GM12873 (cell line): ENCODE data around the gene SLC25A38.

Experiments used
- TF ChIP-seq, protein P1 (sequence below): IDR thresholded peaks from 2 replicates; pipeline ENCODE4 v1.5.1; 2012; ENCODE audit warnings: low read depth, mild to moderate bottlenecking, moderate library complexity, low read length, control low read depth; ENCODE audit not compliant: insufficient read depth; ENCODE audit errors: missing control alignments

Gene SLC25A38

DNA sequence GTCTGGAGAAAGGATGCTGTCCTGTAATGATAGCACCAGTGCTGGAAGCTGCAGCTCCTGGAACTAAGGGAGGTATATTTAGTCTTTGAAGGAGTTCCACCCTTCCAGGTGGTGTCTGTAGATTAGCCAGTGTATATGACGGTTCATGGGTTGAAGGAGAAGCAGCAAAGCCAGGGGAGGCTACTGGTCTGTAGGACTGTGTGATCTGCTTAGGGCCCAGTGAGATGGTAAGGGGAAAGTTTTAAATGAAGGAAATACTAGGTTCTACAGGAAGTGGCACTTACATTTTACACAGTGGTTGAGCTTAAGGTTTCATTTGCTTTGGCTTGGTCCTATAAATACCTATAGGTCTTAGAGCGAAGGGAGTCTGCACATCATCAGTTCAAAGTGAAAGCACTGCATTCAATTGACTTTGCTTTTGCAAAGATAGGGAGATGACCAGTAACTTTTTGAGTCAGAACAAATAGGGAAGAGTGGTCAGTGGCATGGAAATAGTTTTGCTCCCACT is 5.6 kb downstream of the SLC25A38 start:
- TF ChIP-seq, protein P1, sequence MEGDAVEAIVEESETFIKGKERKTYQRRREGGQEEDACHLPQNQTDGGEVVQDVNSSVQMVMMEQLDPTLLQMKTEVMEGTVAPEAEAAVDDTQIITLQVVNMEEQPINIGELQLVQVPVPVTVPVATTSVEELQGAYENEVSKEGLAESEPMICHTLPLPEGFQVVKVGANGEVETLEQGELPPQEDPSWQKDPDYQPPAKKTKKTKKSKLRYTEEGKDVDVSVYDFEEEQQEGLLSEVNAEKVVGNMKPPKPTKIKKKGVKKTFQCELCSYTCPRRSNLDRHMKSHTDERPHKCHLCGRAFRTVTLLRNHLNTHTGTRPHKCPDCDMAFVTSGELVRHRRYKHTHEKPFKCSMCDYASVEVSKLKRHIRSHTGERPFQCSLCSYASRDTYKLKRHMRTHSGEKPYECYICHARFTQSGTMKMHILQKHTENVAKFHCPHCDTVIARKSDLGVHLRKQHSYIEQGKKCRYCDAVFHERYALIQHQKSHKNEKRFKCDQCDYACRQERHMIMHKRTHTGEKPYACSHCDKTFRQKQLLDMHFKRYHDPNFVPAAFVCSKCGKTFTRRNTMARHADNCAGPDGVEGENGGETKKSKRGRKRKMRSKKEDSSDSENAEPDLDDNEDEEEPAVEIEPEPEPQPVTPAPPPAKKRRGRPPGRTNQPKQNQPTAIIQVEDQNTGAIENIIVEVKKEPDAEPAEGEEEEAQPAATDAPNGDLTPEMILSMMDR = no peak

DNA sequence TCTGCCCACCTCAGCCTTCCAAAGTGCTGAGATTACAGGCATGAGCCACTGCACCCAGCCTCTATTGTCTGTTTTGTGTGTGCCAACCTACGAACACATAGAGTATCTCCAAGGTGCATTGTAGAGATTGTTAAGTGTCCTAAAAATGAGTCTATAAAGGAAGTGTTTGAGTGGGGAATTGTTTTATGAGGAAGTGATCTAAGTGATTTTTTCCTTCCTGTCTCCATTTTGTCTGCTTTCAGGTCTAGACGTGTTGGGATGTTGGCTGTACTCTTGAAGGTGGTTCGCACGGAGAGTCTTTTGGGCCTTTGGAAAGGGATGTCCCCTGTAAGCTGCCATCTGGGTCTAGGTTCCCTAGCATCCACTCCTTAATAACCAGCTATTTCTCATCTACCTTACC is 7.0 kb downstream of the SLC25A38 start:
- TF ChIP-seq, protein P1 = no peak

GRCh38 chr3:39396690-39397089 is 13.5 kb downstream of the SLC25A38 start:
- TF ChIP-seq, protein P1 = no peak

- TF ChIP-seq, protein P1 = peak; percentile 13
These were observed 15.5 kb downstream of the SLC25A38 start for GRCh38 chr3:39398700-39399099.

DNA sequence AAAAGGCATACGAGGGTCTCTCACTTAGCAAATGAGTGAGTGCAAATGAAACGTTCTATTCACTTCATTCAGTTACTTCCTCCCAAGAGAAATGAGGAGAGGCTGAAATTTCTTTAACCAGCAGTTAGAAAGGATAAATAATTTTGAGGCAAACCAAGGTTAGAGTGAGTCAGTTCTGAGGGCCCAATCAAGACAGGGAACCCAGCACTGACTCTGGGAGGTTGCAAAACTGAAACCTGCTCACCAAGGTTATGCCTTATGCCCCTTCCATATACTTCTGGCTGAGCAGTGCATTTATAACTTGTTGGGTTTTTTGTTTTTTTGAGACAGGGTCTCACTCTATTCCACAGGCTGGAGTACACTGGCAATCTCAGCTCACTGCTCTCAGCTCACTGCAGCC is 18.8 kb downstream of the SLC25A38 start:
- TF ChIP-seq, protein P1 = no peak

DNA sequence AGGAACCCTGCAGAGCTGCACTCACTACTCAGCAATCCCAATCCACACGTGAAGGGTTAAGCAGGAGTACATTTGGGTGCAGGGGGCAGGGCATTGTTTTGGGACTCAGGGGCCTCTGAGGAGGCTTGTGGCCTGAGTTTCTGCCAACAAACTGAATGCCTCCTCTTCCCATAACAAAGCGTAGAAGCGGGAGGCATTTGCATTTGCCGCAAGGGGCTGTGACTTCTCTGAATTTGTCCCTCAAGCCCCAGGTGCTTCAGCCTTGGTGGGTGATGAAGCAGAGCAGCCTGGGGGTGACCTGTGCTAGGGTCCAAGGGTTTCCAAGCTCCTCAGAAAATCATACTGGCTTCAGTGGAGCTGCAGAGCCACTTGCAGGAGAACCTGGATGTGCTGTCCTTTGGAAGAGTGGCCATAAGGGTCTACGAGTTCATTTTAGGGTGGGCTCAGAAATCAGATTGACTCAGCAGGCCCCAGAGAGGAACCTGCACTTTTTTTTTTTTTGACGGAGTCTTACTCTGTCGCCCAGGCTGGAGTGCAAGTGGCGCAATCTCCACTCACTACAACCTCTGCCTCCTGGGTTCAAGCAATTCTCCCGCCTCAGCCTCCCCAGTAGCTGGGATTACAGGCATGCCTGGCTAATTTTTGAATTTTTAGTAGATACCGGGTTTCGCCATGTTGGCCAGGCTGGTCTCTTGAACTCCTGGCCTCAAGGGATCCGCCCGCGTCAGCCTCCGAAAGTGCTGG is 21.9 kb downstream of the SLC25A38 start:
- TF ChIP-seq, protein P1 = no peak

DNA sequence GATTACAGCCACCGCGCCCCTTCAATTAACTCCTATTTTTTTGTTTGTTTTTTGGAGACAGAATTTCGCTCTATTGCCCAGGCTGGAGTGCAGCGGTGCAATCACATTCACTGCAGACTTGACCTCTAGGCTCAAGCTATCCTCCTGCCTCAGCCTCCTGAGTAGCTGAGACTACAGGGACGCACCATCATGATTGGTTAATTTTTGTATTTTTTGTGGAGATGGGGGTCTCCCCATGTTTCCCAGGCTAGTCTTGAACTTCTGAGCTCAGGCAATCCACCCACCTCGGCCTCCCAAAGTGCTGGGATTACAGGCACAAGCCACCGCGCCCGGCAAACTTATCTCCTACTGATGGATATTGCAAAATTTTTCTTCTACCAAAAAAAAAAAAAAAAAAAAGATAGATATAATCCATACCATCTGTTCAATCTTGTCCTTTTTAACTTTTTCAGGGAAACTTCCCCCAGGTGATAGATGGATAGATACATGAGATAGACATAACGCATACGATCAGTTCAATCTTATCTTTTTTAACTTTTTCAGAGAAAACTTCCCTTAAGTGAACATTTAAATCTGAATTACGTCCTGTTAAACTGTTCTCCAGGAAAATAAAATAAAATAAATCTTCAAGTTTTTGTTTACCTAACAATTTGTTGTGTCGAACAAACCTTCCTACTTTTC is 22.7 kb downstream of the SLC25A38 start:
- TF ChIP-seq, protein P1 = no peak
